GM18861 (cell line): ENCODE data around the gene PSAP.
A peak's percentile ranks its signal among the peaks of the same experiment; 100 is the strongest.
"Not testable (repeated sequence)": the region's sequence is repeated elsewhere in the genome, so short reads cannot be mapped to it uniquely, and the experiment has no call there.

Experiments used
- ATAC-seq: cut with Tn5 transposase; IDR thresholded peaks from one replicate; pipeline ENCODE4 v1.9.1; 2021; ENCODE audit not compliant: unreplicated experiment

The PSAP gene

DNA sequence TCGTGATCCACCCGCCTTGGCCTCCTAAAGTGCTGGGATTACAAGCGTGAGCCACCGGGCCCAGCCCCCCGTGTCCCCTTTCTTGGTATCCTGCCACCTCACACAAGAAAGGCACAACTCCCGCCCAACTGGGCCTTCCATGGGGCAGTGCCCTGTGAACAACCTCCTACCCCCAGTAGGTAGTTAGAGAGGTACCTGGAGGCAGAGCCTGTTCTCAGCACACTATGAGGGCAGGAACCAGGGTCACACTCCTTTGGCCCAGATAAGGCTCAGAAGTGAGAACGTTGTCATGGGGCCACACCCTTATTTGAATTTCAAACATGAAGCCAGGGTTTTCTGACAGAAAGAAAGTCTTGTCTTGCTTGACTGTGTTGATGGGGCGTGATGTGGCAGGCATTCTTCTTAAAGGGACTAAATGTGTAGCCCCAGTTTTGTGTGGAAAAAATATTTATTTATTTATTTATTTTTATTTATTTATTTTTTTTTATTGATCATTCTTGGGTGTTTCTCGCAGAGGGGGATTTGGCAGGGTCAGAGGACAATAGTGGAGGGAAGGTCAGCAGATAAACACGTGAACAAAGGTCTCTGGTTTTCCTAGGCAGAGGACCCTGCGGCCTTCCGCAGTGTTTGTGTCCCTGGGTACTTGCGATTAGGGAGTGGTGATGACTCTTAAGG is 23.8 kb upstream of the PSAP start:
- not testable (repeated sequence) for ATAC-seq

DNA sequence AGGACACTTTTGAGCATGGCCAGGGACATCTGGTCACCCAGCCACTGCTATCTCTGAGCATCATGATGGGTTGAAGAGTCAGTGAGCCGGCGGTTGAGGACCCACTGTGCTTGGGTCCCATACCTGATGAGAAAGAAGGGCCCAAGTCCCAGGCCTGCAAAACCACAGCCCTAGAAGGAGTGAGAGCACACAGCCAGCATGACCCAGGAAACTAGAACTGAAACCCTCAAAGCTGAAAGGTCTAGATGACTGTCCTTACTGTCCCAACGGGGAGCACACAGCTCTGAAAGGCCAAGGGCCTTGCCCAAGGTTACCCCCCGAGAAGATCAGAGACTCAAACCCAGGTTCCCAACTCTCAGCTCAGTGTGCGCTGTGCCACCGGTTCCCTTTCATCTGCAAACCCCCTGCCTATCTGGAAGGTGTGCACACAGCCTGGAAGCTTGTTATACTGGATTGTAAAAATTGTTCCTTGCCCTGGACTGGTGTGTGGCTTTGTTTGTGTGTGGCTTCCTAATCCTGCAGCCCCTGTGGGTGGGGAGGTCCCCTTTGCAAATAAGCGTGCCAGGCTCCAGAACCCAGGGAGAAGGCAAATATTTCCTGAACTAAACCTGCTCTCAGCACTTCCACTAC is 22.6 kb upstream of the PSAP start:
- peak; percentile 94 for ATAC-seq

- not testable (repeated sequence) for ATAC-seq
Measured at GRCh38 chr10:71869601-71870000, 18.6 kb upstream of the PSAP start.

DNA sequence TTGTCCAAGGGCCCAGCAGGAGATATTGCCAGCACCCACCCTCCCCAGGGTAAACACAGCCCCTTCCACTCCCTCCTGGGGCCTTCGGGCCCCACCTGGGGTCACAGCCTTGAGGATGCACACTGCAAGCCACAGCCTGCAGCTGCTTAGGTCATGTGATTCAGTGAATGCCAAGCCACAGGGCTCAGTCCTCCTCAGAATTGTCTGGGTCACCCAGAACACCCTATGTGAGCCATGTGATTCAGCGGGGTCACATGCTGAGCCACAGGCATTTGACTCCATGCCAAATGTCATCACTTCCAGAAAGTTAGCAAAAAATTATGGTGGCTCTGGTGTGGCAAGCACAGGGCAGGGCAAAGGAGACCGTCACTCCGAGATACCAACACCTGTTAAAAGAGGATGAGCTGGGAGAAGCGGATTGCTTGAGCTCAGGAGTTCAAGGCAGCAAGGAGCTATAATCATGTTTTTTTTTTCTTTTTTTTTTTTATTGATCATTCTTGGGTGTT is 17.2 kb upstream of the PSAP start:
- ATAC-seq = peak; percentile 57

GRCh38 chr10:71865561-71866041 is 14.6 kb upstream of the PSAP start:
- no peak for ATAC-seq

DNA sequence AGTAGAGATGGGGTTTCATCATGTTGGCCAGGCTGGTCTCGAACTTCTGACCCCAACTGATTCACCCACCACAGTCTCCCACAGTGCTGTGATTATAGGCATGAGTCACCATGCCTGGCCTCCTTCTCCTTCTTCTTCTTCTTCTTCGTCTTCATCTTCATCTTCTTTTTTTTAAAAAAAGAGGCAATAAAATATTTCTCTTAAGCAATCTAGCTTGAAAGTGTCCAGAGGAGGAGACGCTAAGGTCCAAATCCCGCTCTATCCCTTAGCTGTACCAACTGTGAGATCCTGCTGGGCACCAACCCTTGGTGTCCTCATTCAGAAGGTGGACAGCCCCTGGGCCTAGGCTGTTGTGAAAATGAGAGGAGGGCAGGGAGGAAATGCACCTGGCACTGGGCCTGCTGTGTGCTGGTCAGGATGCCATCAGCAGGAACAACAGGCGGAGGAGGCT is 13.9 kb upstream of the PSAP start:
- no peak for ATAC-seq

- ATAC-seq = no peak
Measured at GRCh38 chr10:71863203-71863602, 12.2 kb upstream of the PSAP start.

DNA sequence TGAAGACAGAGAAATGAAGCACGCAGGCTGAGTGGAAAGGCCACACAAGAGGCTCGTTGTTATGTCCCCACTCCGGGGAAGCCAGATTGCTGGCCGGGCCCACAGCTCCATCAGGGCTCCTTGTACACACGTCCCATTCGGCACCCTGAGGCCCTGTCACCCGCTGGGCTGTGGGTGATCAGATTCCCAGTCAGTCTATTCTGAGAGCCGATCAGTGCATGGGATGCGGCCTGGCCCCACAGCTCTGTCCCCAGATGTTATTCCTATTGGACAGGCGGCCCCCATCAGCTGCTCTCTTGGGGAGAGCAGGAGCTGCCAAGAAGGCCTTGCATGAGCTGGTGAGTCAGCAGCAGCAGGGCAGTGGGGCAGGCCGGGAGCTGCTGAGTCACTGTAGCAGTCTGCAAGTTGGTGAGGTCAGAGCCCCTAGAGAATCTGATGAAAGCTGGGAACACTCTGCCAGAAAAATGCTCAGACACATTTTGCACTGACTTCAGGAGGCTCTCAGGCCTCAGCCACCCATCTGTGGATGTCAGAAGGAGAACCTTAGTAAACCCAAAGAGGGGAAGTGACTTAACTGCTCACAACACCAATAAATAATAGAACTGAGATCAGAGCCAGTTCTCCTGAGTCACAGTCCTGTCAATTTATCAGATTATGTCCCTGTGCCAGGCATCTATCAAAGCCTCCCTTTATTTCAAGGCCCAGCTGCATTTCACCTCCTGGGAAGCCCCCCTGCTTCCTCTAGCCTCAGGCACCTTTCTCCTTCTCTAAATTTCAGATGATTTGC is 9.4 kb upstream of the PSAP start:
- peak; percentile 58 for ATAC-seq

DNA sequence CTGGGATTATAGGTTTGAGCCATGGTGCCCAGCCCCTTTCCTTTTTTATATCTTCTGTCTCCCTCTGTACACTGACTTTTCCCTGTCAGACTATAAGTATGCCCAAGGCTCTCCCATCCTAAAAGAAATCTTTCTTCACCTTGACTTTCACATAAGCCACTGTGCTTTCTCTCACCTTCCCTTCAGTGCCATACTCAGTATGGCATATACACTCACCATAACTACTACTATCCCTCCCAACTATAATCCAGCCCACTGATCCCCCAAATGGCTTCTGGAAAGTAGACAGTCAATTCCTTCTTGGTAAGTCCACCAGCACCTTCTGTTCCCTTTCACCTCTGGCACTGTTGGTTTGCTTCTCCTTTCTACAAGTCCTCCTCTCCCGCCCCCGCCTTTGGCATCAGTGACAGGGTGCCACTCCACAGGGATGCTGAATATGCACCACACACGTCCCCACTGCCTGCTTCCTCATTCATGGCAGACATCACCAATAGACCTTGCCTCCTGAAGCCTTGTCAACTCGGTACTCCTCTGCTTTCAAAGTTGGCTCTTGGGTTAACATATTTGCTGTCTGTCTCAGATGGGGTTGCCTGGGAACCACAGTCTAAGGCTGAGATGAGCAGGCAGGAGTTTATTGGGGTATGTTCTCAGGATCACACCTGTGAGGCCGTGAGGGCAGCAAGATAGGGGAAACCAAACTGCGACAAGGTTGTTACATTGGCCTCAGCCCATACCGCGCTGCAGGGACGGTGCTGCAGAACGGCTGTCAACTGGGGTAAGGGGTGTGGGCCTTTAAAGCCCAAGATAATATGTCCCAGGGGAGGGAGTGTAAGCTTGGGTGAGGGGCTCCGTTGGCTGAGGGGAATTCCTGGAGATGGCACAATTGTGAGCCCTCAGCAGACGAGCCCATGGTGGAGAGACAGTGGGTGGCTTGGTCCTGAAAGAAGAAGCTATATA is 7.2 kb upstream of the PSAP start:
- no peak for ATAC-seq

DNA sequence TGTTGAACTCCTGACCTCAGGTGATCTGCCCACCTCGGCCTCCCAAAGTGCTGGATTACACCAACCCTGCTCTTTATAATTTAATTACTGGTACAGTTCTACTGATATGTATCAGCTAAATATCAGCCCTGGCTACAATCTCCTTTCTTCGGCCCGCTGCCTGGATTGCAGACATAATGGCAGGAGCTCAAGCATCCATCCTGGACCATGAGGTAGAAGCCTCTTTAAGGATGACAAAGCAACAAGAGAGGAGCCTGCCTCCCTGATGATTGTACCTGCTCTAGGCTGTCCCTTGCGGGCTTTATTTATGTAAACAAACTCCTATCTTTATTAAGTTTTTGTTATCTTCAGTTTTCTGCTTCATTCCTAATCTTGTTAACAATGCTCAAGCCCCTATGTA is 5.6 kb upstream of the PSAP start:
- ATAC-seq = no peak

DNA sequence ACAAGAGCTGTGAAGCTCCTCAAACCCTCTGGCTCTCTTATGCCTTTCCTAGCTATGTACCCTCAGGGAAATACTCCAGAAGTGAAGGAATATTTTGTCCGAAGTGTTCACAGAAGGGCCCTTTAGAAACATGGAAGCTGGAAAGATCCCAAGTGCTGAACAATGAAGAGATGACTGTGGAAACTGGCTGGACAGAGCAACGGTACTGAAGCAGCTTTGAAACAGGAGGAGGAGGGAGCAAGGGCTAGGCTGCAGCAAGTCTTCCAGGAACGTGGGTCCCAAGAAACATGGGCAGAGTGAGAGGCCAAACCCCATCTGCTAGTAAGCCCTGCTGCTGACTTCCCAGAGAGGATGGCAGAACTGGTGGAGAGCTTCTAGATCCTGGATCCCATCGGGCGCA is 3.0 kb upstream of the PSAP start:
- no peak for ATAC-seq

GRCh38 chr10:71852355-71852937 is 1.4 kb upstream of the PSAP start:
- no peak for ATAC-seq

- ATAC-seq = not testable (repeated sequence)
Measured at GRCh38 chr10:71851465-71852095, 529 bp upstream of the PSAP start.

DNA sequence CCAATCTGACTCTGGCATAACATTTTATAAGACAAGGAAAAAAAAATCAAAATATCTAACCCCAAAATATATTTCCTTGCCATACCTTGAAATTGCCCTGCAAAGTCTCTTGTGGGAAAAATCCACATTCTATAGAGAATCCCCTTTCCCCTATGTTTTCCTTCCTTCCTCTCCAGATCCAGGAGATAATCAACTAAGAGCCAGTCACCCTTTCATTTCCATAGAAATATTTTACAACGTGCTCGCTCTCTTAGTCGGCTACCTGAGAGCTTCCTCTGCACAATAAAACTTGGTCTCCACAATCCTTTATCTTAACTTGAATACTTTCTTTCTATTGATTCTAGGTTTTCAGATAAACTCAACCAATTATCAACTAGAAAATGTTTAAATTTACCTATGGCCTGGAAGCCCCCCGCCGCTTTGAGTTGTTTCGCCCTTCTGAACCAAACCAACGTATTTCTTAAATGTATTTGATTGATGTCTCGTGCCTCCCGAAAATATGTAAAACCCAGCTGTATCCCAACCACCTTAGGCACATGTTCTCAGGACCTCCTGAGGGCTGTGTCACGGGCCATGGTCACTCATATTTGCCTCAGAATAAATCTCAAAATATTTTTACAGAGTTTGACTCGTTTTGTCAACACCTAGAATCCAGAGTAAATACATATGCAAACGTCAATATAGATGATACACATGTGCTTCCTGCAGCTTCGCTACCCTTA is 869 bp downstream of the PSAP start:
- ATAC-seq = no peak

GRCh38 chr10:71849461-71849908 is 1.6 kb downstream of the PSAP start:
- no peak for ATAC-seq

GRCh38 chr10:71848325-71849275 is 2.5 kb downstream of the PSAP start:
- no peak for ATAC-seq

GRCh38 chr10:71847418-71847817 is 3.6 kb downstream of the PSAP start:
- no peak for ATAC-seq

- ATAC-seq = no peak
Measured at GRCh38 chr10:71846816-71847215, 4.2 kb downstream of the PSAP start.
